HG02759 (cell line): Measurements from ENCODE around the gene ATG16L1.
A peak's percentile ranks its signal among the peaks of the same experiment; 100 is the strongest.
"Not testable (repeated sequence)": the region's sequence is repeated elsewhere in the genome, so short reads cannot be mapped to it uniquely, and the experiment has no call there.

Experiments used
- ATAC-seq: cut with Tn5 transposase; IDR thresholded peaks from one replicate; pipeline ENCODE4 v1.9.1; 2021; ENCODE audit warnings: mild to moderate bottlenecking, moderate library complexity; ENCODE audit not compliant: unreplicated experiment

The ATG16L1 gene

GRCh38 chr2:233328922-233329321, 77.4 kb downstream of the ATG16L1 start:
- ATAC-seq, result no peak

- ATAC-seq, result no peak
These were observed 78.1 kb downstream of the ATG16L1 start for GRCh38 chr2:233329489-233330135.

- peak; percentile 92 for ATAC-seq
These were observed 80.1 kb downstream of the ATG16L1 start for GRCh38 chr2:233331536-233331935.

- no peak for ATAC-seq
These were observed 80.7 kb downstream of the ATG16L1 start for GRCh38 chr2:233332125-233332524.

- no peak for ATAC-seq
These were observed 83.4 kb downstream of the ATG16L1 start for GRCh38 chr2:233334915-233335314.

- not testable (repeated sequence) for ATAC-seq
These were observed 84.6 kb downstream of the ATG16L1 start for GRCh38 chr2:233336091-233336490.

GRCh38 chr2:233336541-233336940, 85.1 kb downstream of the ATG16L1 start:
- ATAC-seq, result no peak

GRCh38 chr2:233338046-233338445, 86.6 kb downstream of the ATG16L1 start:
- no peak for ATAC-seq

- ATAC-seq, result no peak
These were observed 87.4 kb downstream of the ATG16L1 start for GRCh38 chr2:233338812-233339368.

- ATAC-seq, result no peak
These were observed 88.0 kb downstream of the ATG16L1 start for GRCh38 chr2:233339427-233339826.

GRCh38 chr2:233341296-233341695, 89.8 kb downstream of the ATG16L1 start:
- ATAC-seq, result no peak

GRCh38 chr2:233342301-233342700, 90.8 kb downstream of the ATG16L1 start:
- no peak for ATAC-seq

GRCh38 chr2:233343171-233343705, 91.8 kb downstream of the ATG16L1 start:
- ATAC-seq, result no peak
